BLaER1 (cell line): Measurements from ENCODE around the gene UBE2L5.

Experiments
- H3K27ac ChIP-seq: shearing (Covaris generic); formaldehyde crosslinking; 2 replicates; pipeline ENCODE4 v1.8.1; 2022
- H3K27me3 ChIP-seq: shearing (Covaris generic); formaldehyde crosslinking; 2 replicates; pipeline ENCODE4 v1.8.1; 2022
- H3K36me3 ChIP-seq: shearing (Covaris generic); formaldehyde crosslinking; 2 replicates; pipeline ENCODE4 v1.8.1; 2022
- H3K4me1 ChIP-seq: shearing (Covaris generic); formaldehyde crosslinking; 2 replicates; pipeline ENCODE4 v1.8.1; 2022
- H3K4me2 ChIP-seq: shearing (Covaris generic); formaldehyde crosslinking; 2 replicates; pipeline ENCODE4 v1.8.1; 2022
- H3K4me3 ChIP-seq: shearing (Covaris generic); formaldehyde crosslinking; 2 replicates; pipeline ENCODE4 v1.8.1; 2022
- H3K9ac ChIP-seq: shearing (Covaris generic); formaldehyde crosslinking; 2 replicates; pipeline ENCODE4 v1.8.1; 2022
- H3K9me3 ChIP-seq: shearing (Covaris generic); formaldehyde crosslinking; 2 replicates; pipeline ENCODE4 v1.8.1; 2022
- H4K20me1 ChIP-seq: shearing (Covaris generic); formaldehyde crosslinking; 2 replicates; pipeline ENCODE4 v1.8.1; 2022
- Cebpa-rat ChIP-seq: shearing (Covaris generic); IDR thresholded peaks from 2 replicates; pipeline ENCODE4 v1.8.1; 2022

Gene UBE2L5

DNA sequence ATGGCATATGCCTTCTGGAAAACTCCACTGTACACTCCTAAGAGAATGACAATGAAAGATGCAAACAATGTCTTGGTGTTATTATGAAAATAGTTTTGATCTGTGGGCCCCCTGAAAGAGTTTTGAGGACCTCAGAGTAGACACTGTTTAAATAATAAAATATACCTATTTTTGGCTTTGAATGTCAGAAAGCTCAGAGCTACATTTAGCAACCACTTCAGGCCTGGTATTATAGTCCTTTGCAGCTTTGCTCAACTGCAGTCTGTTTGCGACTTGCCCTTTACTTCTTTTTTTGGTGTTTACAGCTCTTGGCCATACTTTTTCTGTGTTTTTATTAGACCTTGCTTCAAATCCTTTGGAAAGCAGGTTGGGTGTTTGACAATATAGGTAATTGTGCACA lies 5.8 kb upstream of the UBE2L5 start:
- Histone ChIP-seq H3K27ac (no peak overlapping the region), H3K27me3 (no peaks in the 10 kb centered on the region), H3K9ac (no peak overlapping the region), H3K9me3 (no peaks in the 10 kb centered on the region), H3K4me2 (peak overlapping the region; percentile 70), H3K36me3 (no peaks in the 10 kb centered on the region), H4K20me1 (no peaks in the 10 kb centered on the region), H3K4me3 (no peak overlapping the region), H3K4me1 (peaks cover 83% of the 10 kb centered on the region)
- no peak for TF ChIP-seq Cebpa-rat

DNA sequence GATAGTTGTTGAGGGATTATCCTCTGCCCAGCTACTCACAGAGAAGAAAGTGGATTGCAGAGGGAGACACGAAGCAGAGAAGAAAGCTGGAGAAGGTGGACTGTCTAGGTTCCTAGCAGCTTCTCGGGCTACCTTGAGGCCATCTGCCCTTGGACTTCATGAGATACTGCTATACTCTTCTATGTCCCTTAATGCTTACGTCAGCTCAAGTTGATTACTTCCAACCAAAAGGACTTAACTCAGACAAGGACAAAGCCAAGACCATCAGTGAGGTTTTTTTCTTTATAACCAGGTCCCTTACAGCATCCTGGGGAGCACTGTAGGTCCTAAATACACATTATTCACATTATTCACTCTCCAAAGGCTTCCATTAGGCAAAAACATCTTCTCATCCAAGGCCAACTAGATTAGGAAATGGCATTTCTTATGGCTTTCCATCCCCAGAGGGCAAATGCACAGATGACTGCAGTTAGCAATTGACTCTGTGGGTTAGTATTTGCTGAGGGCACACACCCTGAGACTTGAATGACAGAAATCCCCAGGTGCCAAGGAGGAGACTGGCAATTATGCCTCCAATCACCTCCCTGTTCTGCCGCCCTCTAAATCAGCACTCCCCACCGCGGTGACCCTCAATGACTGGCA lies 4.1 kb upstream of the UBE2L5 start:
- no peak overlapping the region for H3K9ac ChIP-seq
- H3K4me1 ChIP-seq = peaks cover 75% of the 10 kb centered on the region
- no peaks in the 10 kb centered on the region for H3K36me3 ChIP-seq
- no peaks in the 10 kb centered on the region for H3K27me3 ChIP-seq
- TF ChIP-seq Cebpa-rat = no peak
- H3K9me3 ChIP-seq = no peaks in the 10 kb centered on the region
- no peak overlapping the region for H3K27ac ChIP-seq
- H3K4me2 ChIP-seq = peak overlapping the region; percentile 89
- H4K20me1 ChIP-seq = no peaks in the 10 kb centered on the region
- no peak overlapping the region for H3K4me3 ChIP-seq

DNA sequence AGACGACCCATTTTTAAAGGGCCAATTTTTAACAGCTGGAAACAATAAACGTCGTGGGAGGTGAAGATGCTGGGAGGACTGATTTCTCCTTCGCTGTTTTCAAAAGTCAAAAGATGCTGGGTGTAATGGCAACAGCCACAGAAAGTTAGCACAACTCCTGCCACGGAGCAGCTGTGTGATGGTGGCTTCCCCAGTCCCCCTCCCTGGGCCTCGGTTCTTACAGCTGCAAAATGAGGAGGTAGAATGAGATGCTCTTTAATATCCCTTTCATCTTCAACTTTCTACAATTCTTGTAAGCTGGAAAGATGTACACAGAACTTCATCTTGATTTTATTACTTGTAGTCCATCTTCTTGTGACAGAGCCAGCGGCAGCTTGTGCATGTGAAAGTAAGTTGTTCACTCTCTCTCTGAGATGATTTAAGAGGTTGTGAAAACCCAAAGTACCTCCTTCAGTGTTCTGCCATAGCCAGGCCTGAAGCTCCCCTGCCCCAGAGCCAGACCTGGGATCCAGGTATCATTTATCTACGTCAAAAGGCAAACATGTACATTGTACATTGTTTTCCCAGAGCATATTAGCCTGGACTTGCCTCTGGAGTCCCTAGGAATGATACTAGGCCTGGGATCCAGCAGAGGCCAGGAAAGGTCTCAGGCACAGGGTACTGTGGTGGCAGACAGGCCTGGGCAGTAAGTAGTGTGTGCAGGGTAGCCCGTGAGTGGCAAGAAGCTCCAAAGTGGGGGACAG lies 3.4 kb upstream of the UBE2L5 start:
- H3K4me2 ChIP-seq = peak overlapping the region; percentile 89
- H3K9ac ChIP-seq = no peak overlapping the region
- peak overlapping the region; percentile 5; the same call in 1 of the 2 replicates for H3K27ac ChIP-seq
- H3K4me3 ChIP-seq = no peak overlapping the region
- H3K9me3 ChIP-seq = no peaks in the 10 kb centered on the region
- peaks cover 82% of the 10 kb centered on the region for H3K4me1 ChIP-seq
- no peaks in the 10 kb centered on the region for H3K36me3 ChIP-seq
- no peaks in the 10 kb centered on the region for H3K27me3 ChIP-seq
- no peaks in the 10 kb centered on the region for H4K20me1 ChIP-seq
- no peak for TF ChIP-seq Cebpa-rat

DNA sequence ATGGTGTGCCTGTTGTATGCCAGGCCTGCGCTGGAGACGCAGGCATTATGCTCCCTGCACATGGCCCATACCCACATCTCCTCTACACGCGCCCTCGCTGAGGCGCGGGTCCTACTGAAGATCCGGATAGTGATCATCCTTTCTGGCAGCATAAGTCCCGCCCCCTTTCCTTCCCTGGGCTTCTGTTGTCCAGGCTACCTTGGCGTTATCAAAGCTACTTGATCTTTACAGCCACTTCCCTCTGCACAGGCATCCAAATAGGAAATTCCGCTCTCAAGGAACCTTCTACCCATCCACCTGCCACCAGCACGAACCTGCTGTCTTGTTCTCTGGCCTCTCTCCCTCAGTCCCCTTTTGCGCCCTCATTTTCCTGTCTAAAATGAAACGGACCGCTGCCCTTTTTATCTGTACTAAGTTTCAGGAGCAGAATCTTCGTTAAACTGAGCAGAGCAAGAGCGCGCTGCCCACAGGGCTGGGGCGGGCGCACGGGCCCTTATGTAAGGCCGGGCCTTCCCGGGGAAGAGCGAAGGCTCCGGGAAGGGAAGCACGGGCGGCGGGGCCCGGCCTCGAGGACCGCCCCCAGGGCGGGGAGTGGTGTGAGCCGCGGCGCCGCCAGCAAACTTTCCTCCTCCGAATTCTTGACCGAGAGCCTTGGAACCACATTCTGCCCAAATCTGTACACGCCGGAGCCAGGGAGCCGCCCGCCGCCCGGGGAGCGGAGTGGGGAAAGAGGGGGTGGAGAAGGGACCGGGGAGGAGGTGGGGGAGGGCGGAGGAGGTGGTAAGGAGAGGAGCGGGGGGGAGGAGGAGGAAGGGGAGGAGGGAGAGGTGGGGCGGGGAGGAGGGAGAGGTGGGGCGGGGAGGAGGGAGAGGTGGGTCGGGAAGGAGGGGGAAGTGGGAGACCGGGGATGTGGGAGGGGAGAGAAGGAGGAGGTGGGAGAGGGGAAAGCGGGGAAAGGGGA lies 920 bp upstream of the UBE2L5 start:
- no peaks in the 10 kb centered on the region for H3K36me3 ChIP-seq
- no peaks in the 10 kb centered on the region for H4K20me1 ChIP-seq
- peak overlapping the region; percentile 68 for H3K9ac ChIP-seq
- no peaks in the 10 kb centered on the region for H3K27me3 ChIP-seq
- TF ChIP-seq Cebpa-rat = no peak
- no peaks in the 10 kb centered on the region for H3K9me3 ChIP-seq
- peaks cover 75% of the 10 kb centered on the region for H3K4me1 ChIP-seq
- H3K4me3 ChIP-seq = peak overlapping the region; percentile 68
- peak overlapping the region; percentile 74 for H3K27ac ChIP-seq
- peak overlapping the region; percentile 89 for H3K4me2 ChIP-seq

DNA sequence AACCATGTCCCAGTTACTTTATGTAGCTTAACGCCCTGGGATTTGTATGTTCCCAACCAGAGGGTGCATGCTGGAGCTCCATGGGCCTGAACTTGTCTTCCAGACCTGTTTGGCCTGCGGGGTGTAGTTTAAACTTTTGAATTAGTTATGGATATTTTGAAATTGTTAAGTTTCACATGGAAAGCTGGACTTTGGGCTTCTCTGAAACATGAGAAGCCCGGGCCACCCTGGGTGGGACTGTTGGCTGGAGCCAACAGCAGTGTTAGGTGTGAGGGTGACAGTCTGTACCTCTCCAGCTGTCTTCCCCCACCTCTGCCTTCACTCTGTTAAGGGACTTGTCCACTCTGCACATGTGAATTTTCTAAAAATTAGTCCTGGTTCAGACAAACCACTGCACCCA lies 1.6 kb downstream of the UBE2L5 start:
- Histone ChIP-seq H3K4me3 (no peak overlapping the region), H3K36me3 (no peaks in the 10 kb centered on the region), H3K27ac (no peak overlapping the region), H3K9ac (no peak overlapping the region), H3K9me3 (peaks cover 10% of the 10 kb centered on the region; the same call in 1 of the 2 replicates), H4K20me1 (no peaks in the 10 kb centered on the region), H3K4me2 (peak overlapping the region; percentile 73), H3K4me1 (peaks cover 56% of the 10 kb centered on the region), H3K27me3 (no peaks in the 10 kb centered on the region)
- no peak for TF ChIP-seq Cebpa-rat

DNA sequence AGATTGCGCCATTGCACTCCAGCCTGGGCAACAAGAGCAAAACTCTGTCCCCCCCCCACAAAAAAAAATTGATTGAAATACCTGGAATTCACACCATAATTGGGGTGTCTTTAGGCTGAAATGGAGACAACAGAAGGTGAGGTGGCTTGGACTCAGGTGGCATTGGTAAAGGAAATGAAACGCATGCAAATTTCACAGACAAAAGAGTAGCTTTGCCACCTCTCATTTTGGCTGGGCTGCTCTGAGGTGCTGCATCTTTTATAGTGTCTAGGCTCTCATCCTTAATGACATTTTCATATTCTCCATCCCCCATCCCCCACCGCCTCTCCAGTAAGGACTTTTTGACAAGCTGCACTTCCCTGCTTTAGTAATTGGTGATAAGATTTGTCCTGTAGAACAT lies 6.9 kb downstream of the UBE2L5 start:
- TF ChIP-seq Cebpa-rat = no peak
- Histone ChIP-seq H4K20me1 (no peaks in the 10 kb centered on the region), H3K4me2 (no peak overlapping the region), H3K4me1 (peaks cover 30% of the 10 kb centered on the region), H3K27ac (no peak overlapping the region), H3K27me3 (no peaks in the 10 kb centered on the region), H3K9me3 (peaks cover 10% of the 10 kb centered on the region; the same call in 1 of the 2 replicates), H3K9ac (no peak overlapping the region), H3K4me3 (no peak overlapping the region), H3K36me3 (no peaks in the 10 kb centered on the region)

DNA sequence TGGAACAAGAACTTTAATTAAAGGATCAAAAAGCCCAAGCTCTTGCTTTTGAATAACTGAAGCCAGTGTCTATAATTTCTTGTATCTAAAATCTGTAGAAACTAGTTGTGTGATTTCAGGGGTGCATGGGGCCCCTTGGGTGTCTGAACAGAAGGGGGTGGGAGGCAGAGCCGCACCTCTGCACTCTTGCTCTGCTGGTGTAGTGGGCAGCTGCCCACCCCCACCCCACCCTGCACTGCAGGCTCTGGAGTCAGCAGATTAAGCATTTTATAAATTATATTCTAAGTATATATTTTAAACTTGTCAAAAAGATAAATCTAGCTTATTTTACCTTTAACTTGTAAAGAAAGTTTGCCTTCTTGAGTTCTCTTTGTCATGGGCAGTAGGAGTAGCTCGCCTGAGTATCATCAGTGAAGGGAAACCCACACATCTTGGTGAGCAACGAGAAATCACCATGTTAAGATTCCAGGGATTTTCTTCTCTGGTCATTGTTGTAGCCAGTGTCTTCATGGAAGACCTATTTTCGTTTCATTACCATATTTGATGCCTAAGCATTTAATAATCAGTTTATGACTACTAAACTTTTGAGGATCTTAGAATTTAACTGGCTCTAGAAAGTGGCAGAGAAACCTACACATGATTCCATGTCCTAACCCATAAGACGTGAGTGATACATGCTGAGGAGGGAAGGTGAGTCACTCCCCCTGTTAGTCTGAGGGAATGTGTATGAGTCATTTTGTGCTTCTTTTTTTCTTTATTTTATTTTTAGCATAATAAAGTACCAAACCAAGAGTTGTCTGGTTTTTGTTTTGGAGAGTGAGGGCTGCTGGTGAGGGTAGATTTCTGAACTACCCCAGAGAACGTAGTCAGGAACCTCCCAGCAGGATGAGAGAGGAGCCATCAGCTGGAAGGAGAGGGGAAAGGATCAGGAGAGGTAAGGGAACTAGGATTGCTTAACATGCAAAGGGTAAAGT lies 7.7 kb downstream of the UBE2L5 start:
- H3K27ac ChIP-seq = no peak overlapping the region

DNA sequence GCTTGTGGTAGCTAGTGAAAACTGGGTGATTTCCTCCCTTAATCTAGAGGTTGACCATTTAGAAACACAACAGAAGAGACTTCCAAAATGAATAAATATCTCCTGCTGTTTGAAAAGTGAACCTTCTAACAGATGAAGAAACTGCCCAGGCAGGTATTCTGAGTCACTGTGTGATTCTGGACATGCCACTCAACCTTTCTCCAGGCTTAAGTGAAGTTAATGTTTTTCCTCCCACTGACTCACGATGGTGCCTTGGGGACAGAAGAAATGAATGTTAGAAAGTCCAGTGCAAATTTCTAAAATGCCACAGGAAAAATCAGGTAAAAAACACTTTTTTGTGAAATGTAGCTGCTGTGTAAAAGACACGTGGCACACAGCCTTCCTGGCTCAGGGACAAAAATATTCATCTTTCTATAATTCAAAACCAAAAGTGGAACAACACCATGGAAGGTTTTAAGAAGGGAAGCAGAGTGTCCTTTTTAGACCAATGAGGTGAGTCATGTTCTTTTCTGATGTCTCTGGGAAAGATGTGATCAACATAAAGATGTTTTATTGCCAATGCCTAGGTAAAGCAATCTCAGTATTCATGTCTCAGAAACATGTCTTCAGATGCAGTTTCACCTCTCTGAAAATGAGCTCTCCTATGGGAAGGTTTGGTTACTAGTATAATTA lies 9.1 kb downstream of the UBE2L5 start:
- H3K9me3 ChIP-seq = peaks cover 10% of the 10 kb centered on the region; the same call in 1 of the 2 replicates
- no peak overlapping the region for H3K4me3 ChIP-seq
- peaks cover 19% of the 10 kb centered on the region for H3K4me1 ChIP-seq
- H3K36me3 ChIP-seq = no peaks in the 10 kb centered on the region
- no peak overlapping the region for H3K27ac ChIP-seq
- no peak overlapping the region for H3K9ac ChIP-seq
- no peaks in the 10 kb centered on the region for H3K27me3 ChIP-seq
- H4K20me1 ChIP-seq = no peaks in the 10 kb centered on the region
- no peak for TF ChIP-seq Cebpa-rat
- peak overlapping the region; percentile 14; the same call in 1 of the 2 replicates for H3K4me2 ChIP-seq

More for the DNA sequence above, 7.7 kb downstream of the UBE2L5 start:
- no peak overlapping the region for H3K9ac ChIP-seq
- no peak overlapping the region; the same call in 1 of the 2 replicates for H3K4me2 ChIP-seq
- no peak for TF ChIP-seq Cebpa-rat
- no peaks in the 10 kb centered on the region for H3K27me3 ChIP-seq
- no peaks in the 10 kb centered on the region for H3K36me3 ChIP-seq
- H3K4me3 ChIP-seq = no peak overlapping the region
- peaks cover 24% of the 10 kb centered on the region for H3K4me1 ChIP-seq
- H4K20me1 ChIP-seq = no peaks in the 10 kb centered on the region
- peaks cover 10% of the 10 kb centered on the region; the same call in 1 of the 2 replicates for H3K9me3 ChIP-seq
